Ectodermal cell (in vitro differentiated cells): ENCODE results near the gene DLG3.

ENCODE experiments used
- H3K27ac ChIP-seq: 2 replicates; pipeline ENCODE4 v1.7.0; 2013; ENCODE audit warnings: mild to moderate bottlenecking, low read depth, low read length; ENCODE audit not compliant: insufficient read depth, poor library complexity, severe bottlenecking
- H3K27me3 ChIP-seq: 2 replicates; pipeline ENCODE4 v1.7.0; 2013; ENCODE audit warnings: mild to moderate bottlenecking, low read length; ENCODE audit not compliant: insufficient read depth, control insufficient read depth, poor library complexity, severe bottlenecking
- H3K36me3 ChIP-seq: one replicate; pipeline ENCODE4 v1.7.0; 2013; ENCODE audit warnings: low read length; ENCODE audit not compliant: control insufficient read depth, insufficient read depth
- H3K4me1 ChIP-seq: one replicate; pipeline ENCODE4 v1.7.0; 2013; ENCODE audit warnings: low read length; ENCODE audit not compliant: control insufficient read depth, insufficient read depth
- H3K4me3 ChIP-seq: 2 replicates; pipeline ENCODE4 v1.7.0; 2013; ENCODE audit warnings: low read depth, low read length, control low read depth; ENCODE audit not compliant: insufficient read depth
- H3K9me3 ChIP-seq: 2 replicates; pipeline ENCODE4 v1.7.0; 2013; ENCODE audit warnings: mild to moderate bottlenecking, low read length, moderate library complexity; ENCODE audit not compliant: control insufficient read depth
- WGBS, 2 experiments: methylation state at CpG; one replicate each; pipeline ENCODE4 v1.1.7; 2013; ENCODE audit warnings: missing lambda C conversion rate in 2 of 2; 5-methylcytosine and 5-hydroxymethylcytosine counted together

DLG3 gene

GRCh38 chrX:70424801-70425200, 19.8 kb upstream of the DLG3 start:
- Histone ChIP-seq H3K4me1 (peaks cover 32% of the 10 kb centered on the region), H3K9me3 (no peaks in the 10 kb centered on the region), H3K27ac (peak overlapping the region; percentile 26), H3K27me3 (no peaks in the 10 kb centered on the region), H3K4me3 (no peak overlapping the region), H3K36me3 (no peaks in the 10 kb centered on the region)
- whole genome bisulfite sequencing, 2 experiments = 80 to 87% methylated on average over 10 of the region's 10 CpGs

GRCh38 chrX:70426286-70427278, 18.1 kb upstream of the DLG3 start:
- no peak overlapping the region for H3K4me3 ChIP-seq
- peaks cover 27% of the 10 kb centered on the region for H3K4me1 ChIP-seq
- whole genome bisulfite sequencing, 2 experiments = 93 to 95% methylated on average over 11 to 12 of the region's 15 CpGs
- no peaks in the 10 kb centered on the region for H3K9me3 ChIP-seq
- no peaks in the 10 kb centered on the region for H3K36me3 ChIP-seq
- H3K27ac ChIP-seq = no peak overlapping the region
- H3K27me3 ChIP-seq = no peaks in the 10 kb centered on the region

GRCh38 chrX:70427365-70427764, 17.3 kb upstream of the DLG3 start:
- Histone ChIP-seq H3K9me3 (no peaks in the 10 kb centered on the region), H3K4me3 (no peak overlapping the region), H3K27me3 (no peaks in the 10 kb centered on the region), H3K27ac (no peak overlapping the region), H3K36me3 (no peaks in the 10 kb centered on the region), H3K4me1 (peaks cover 20% of the 10 kb centered on the region)
- 91 to 98% methylated on average over 2 of the region's 2 CpGs for WGBS, 2 experiments

GRCh38 chrX:70429759-70430158, 14.9 kb upstream of the DLG3 start:
- Histone ChIP-seq H3K4me1 (peaks cover 3% of the 10 kb centered on the region), H3K36me3 (no peaks in the 10 kb centered on the region), H3K27ac (no peak overlapping the region), H3K27me3 (no peaks in the 10 kb centered on the region), H3K9me3 (no peaks in the 10 kb centered on the region), H3K4me3 (no peak overlapping the region)
- WGBS, 2 experiments = 93 to 95% methylated on average over 6 of the region's 6 CpGs

GRCh38 chrX:70432936-70433847, 11.4 kb upstream of the DLG3 start:
- H3K4me3 ChIP-seq = peak overlapping the region; percentile 63
- WGBS, 2 experiments = 78 to 79% methylated on average over 15 of the region's 15 CpGs
- no peaks in the 10 kb centered on the region for H3K27me3 ChIP-seq
- H3K9me3 ChIP-seq = no peaks in the 10 kb centered on the region
- H3K4me1 ChIP-seq = peaks cover 12% of the 10 kb centered on the region
- H3K27ac ChIP-seq = no peak overlapping the region
- no peaks in the 10 kb centered on the region for H3K36me3 ChIP-seq

- Histone ChIP-seq H3K4me1 (peaks cover 12% of the 10 kb centered on the region), H3K36me3 (no peaks in the 10 kb centered on the region), H3K4me3 (peak overlapping the region; percentile 63), H3K27me3 (no peaks in the 10 kb centered on the region), H3K9me3 (no peaks in the 10 kb centered on the region), H3K27ac (peak overlapping the region; percentile 74)
- WGBS, 2 experiments = 1% methylated on average over 37 of the region's 37 CpGs
These were observed 10.7 kb upstream of the DLG3 start for GRCh38 chrX:70433848-70434351.

- no peaks in the 10 kb centered on the region for H3K27me3 ChIP-seq
- H3K27ac ChIP-seq = peak overlapping the region; percentile 74
- H3K9me3 ChIP-seq = no peaks in the 10 kb centered on the region
- WGBS, 2 experiments = 0 to 1% methylated on average over 43 to 45 of the region's 45 CpGs
- H3K4me1 ChIP-seq = peaks cover 12% of the 10 kb centered on the region
- H3K36me3 ChIP-seq = no peaks in the 10 kb centered on the region
- H3K4me3 ChIP-seq = peak overlapping the region; percentile 63
These were observed 10.2 kb upstream of the DLG3 start for GRCh38 chrX:70434352-70434866.

- Histone ChIP-seq H3K27ac (no peak overlapping the region), H3K4me3 (peak overlapping the region; percentile 63), H3K27me3 (no peaks in the 10 kb centered on the region), H3K9me3 (no peaks in the 10 kb centered on the region), H3K4me1 (peaks cover 12% of the 10 kb centered on the region), H3K36me3 (no peaks in the 10 kb centered on the region)
- WGBS, 2 experiments = 24 to 27% methylated on average over 17 of the region's 17 CpGs
These were observed 9.6 kb upstream of the DLG3 start for GRCh38 chrX:70434914-70435586.

GRCh38 chrX:70436343-70436742, 8.3 kb upstream of the DLG3 start:
- Histone ChIP-seq H3K27me3 (no peaks in the 10 kb centered on the region), H3K4me3 (no peak overlapping the region), H3K9me3 (no peaks in the 10 kb centered on the region), H3K36me3 (no peaks in the 10 kb centered on the region), H3K27ac (no peak overlapping the region), H3K4me1 (peaks cover 12% of the 10 kb centered on the region)
- 17 to 20% methylated on average over 16 of the region's 16 CpGs for WGBS, 2 experiments
